ENCODE measurements around the gene GALNT17.

DNA sequence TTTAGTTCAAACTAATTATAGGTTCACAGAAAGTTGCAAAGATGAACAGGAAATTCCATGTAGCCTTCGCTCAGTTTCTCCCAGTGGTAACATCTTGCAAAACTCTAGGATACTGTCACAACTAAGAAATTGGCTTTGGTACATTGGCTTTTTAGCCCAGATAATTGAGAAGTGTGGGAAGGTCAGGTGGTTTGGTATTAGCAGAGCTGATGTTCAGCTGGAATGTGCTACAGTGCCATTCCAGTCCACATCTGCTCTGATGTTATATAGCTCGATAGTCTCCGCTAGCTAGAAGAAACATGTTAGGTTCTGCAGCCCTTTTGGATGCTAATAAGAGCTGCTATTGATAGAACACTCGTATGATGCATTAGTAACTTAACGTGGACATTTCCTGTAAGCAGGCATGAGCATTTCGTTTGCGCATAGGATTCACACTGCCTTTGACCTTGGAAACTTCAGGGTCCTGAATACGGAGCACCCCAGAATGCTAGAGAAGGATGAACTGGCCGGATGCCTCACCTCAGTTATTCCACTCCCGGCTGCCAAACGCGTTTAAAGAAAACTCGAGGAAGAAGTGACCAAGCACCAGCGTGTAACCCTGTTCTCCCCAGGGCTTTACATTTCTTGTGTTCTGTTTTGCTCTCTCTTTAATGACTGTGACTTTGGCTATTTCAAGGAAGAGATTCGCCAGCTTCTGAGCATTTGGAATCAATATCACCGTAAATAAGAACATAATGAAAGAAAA lies 271.4 kb downstream of the GALNT17 start:
- TF ChIP-seq CTCF (IDR thresholded peaks at IDR 0.05) (no peak), POLR2A (IDR thresholded peaks at IDR 0.05) (no peak)
